GM11168 (cell line): ENCODE data around the gene SLC43A3.
"Not testable (repeated sequence)": the region's sequence is repeated elsewhere in the genome, so short reads cannot be mapped to it uniquely, and the experiment has no call there.

Source experiments
- in situ Hi-C: fragments of 300-500 bp; cut with MboI; formaldehyde crosslinking; loops from one replicate; pipeline ENCODE4 v1.12.0; 2022; ENCODE audit warnings: low sequenced_read_pairs; ENCODE audit not compliant: unreplicated experiment

SLC43A3 gene

DNA sequence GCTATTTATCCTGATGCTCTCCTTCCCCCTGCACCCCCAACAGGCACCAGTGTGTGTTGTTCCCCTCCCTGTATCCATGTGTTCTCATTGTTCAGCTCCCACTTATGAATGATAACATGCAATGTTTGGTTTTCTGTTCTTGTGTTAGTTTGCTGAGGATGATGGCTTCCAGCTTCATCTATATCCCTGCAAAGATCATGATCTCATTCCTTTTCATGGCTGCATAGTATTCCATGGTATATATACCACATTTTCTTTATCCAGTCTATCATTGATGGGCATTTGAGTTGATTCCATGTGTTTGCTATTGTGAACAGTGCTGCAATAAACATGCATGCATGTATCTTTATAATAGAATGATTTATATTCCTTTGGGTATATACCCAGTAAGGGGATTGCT is 65.5 kb downstream of the SLC43A3 start:
- in situ Hi-C loops, result not testable (repeated sequence)

DNA sequence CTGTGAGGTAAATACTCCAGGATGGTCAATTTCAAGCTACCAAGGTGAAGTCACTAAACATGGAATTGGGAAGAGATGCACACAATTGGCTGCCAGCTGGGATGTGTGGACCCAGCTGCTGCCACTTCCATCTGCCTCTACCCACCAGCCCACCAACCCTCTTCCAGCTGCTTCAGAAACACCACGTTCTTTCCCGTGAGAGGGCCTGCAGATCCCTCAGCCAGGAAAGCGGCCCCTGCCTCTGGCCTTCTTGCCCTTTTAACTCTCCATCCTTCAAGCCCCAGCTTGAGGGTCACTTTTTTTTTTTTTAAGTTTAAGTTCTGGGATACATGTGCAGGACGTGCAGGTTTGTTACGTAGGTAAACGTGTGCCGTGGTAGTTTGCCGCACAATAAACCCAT is 65.9 kb downstream of the SLC43A3 start:
- in situ Hi-C loops, result no loop called here

DNA sequence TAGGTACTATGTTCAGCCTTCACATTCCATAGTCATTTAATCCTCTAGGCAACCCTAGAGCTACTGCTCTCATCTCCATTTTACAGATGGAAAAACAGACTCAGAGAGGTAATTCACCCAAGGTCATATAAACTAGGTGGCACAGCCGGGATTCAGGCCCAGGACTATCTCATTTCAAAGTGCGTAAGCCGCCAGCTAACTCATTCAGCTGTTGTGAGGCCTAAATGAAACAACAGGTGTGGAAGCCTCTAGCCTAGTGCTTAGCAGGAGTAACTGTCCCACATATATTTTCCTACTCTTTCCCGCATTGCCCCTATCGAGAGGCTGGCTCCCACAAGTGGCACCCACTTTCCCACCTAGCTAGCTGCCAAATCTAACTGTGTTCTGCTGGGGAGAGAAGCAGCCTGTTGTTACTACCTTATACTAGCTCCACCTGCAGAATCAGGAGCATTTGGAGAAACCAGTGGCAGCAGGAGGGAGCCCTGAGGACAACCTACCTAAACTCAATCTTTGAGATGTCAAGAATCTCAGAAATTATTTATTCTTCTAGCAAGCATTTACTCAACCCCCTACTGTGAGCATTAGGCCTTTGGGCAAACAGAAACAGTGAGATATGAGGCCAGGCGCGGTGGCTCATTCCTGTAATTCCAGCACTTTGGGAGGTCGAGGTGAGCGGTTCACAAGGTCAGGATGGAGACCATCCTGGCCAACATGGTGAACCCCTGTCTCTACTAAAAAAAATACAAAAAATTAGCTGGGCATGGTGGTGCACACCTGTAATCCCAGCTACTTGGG is 66.8 kb downstream of the SLC43A3 start:
- in situ Hi-C loops, result no loop called here

DNA sequence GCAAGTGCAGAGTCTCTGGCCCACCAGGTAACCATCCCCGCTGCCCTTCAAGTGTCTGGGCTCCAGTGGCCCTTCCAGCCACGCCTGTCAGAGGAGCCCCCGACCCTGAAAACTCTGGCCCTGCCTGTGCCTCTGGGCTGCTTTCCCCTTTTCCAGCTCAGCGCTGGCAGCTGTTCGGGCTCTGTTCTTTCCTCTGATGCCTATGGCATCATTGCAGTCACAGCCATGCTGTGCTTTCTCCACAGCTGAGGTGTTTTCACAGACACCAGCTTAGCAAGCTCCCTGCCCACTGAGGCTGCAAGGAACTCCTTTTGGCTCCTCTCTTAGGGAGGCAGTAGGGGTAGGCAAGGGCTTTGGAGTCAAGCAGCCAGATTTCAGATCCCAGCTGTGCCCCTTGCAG is 67.5 kb downstream of the SLC43A3 start:
- in situ Hi-C loops, result no loop called here

DNA sequence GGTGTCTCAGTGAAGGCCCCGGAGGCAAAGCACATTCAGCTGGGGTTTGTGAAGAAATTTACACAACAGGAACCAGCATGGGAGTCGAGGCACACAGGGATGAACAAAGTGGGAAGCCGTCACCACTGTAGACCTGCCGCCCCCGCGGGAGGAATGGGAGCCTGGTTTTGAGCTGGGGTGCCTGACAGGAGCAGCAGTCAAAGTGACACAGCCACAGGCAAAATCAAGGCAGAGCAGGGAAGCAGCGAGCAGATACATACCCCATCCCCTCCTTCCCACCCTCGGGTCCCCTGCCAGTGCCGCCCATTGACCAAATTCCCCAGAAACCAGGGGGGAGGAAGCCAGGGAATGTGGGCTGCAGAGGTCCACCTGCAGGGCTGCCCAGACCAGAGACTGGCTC is 67.9 kb downstream of the SLC43A3 start:
- in situ Hi-C loops, result no loop called here

DNA sequence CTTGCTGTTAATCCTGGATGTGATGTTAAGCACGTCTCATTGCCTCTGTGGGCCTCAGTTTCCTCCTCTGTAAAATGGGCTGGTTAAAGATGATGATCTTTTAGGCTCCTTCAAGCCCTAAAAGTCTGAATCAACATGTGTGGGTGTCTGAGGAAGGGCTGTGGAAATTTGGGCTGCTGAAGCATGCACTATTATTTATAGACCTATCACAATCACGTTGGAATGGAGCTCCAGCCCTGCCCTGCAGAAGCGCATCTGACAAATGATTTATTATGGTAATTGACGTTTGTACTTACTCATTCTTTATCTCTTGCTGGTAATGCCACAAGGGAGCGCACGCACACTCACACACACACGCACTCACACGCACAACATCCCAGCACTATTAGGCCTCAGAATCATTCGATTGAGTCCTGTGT is 68.4 kb downstream of the SLC43A3 start:
- in situ Hi-C loops, result no loop called here

DNA sequence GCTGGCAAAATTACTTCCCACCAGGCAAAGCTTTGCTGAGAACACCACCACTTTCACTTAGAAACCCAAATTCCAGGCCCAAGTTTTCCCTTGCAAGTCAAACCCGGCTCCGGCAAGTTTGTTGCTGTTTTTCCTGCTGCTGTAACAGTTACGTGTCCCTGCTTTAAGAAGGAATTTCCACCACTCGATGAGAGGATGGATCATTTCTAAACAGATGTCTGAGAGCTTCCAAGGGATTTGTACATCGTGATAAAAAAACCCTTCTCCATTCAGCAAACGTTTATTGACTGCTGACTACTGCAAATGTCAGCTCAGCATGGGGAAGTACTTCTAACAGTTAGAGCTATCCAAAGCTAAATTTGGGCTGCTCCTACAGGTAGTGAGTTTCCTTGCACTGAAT is 69.1 kb downstream of the SLC43A3 start:
- in situ Hi-C loops, result no loop called here

DNA sequence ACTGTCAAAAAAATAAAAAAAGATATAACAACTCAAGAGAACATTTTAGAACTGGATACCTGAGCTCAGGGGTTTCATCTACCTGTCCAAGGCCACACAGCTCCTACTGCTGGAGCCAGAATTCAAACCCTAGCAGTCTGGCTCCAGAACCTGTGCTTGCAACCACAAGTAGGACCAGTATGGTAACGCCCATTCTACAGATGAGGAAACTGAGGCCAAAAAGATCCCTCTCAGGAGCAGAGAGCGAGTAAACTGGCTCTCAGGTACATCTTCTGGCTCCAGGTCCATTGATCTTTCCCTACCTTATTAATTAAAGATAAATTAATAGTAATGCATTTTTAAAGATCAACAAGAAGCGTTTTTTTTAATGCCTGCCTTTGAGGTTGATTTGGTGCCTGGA is 69.6 kb downstream of the SLC43A3 start:
- in situ Hi-C loops, result no loop called here
